HEK293 (cell line): ENCODE data around the gene CRYBG1.

ENCODE experiments used
- CTCF ChIA-PET: fragments of 350-600 bp; formaldehyde crosslinking; extraction: SDS; loops from one replicate; lab custom pipeline; 2021; ENCODE audit warnings: antibody characterized with exemption; lab: Yijun Ruan, JAX
- POLR2A ChIA-PET: fragments of 300-600 bp; formaldehyde crosslinking; extraction: SDS; loops from one replicate; lab custom pipeline; 2020; ENCODE audit warnings: antibody characterized with exemption, inconsistent platforms; lab: Yijun Ruan, JAX
- H3K27ac ChIP-seq: fragments of 200-500 bp; sonication (Bioruptor generic); 2 replicates; pipeline ENCODE4 v1.5.1; 2014; ENCODE audit warnings: low read depth, low read length, control low read depth, inconsistent platforms; ENCODE audit errors: extremely low read depth
- H3K36me3 ChIP-seq, 2 experiments: fragments of 200-500 bp in 1 of 2; sonication (Bioruptor generic) in 1 of 2; 1 replicate in 1 of 2; 2 replicates in 1 of 2; pipeline ENCODE4 v1.5.1; 2014 to 2017; ENCODE audit warnings: inconsistent platforms in 2 of 2, low read length in 2 of 2; ENCODE audit not compliant: control insufficient read depth in 2 of 2, insufficient read depth in 1 of 2
- H3K4me1 ChIP-seq: fragments of 200-500 bp; sonication (Bioruptor generic); 2 replicates; pipeline ENCODE4 v1.5.1; 2014; ENCODE audit warnings: mild to moderate bottlenecking, low read length, inconsistent platforms; ENCODE audit not compliant: control insufficient read depth, insufficient read depth
- H3K4me3 ChIP-seq: 2 replicates; pipeline ENCODE4 v1.5.1; 2011; ENCODE audit warnings: low read depth, mild to moderate bottlenecking, control low read depth, low read length, moderate library complexity
- H3K9me3 ChIP-seq: fragments of 200-500 bp; sonication (Bioruptor generic); 2 replicates; pipeline ENCODE4 v1.5.1; 2014; ENCODE audit warnings: low read depth, low read length, inconsistent platforms; ENCODE audit not compliant: control insufficient read depth, insufficient read depth
- GLIS2 ChIP-seq: fragments of 450-650 bp; formaldehyde crosslinking; IDR thresholded peaks from 2 replicates; pipeline ENCODE4 v1.5.1; 2016; ENCODE audit warnings: missing biosample characterization, missing genetic modification characterization
- PRDM1 ChIP-seq: fragments of 450-650 bp; formaldehyde crosslinking; IDR thresholded peaks from 2 replicates; pipeline ENCODE4; 2016; ENCODE audit warnings: missing biosample characterization, missing genetic modification characterization
- PRDM10 ChIP-seq: fragments of 450-650 bp; formaldehyde crosslinking; IDR thresholded peaks from 2 replicates; pipeline ENCODE4 v1.5.1; 2016; ENCODE audit warnings: missing biosample characterization, missing genetic modification characterization
- ZBTB48 ChIP-seq: fragments of 450-650 bp; formaldehyde crosslinking; IDR thresholded peaks from 2 replicates; pipeline ENCODE4 v1.5.1; 2016; ENCODE audit warnings: missing biosample characterization, missing genetic modification characterization
- ZNF112 ChIP-seq: fragments of 450-650 bp; formaldehyde crosslinking; IDR thresholded peaks from 2 replicates; pipeline ENCODE4 v1.5.0; 2017; ENCODE audit warnings: missing biosample characterization, missing genetic modification characterization
- ZNF114 ChIP-seq: fragments of 450-650 bp; formaldehyde crosslinking; IDR thresholded peaks from 2 replicates; pipeline ENCODE4 v1.5.0; 2017; ENCODE audit warnings: missing biosample characterization, missing genetic modification characterization
- ZNF148 ChIP-seq: fragments of 450-650 bp; formaldehyde crosslinking; IDR thresholded peaks from 2 replicates; pipeline ENCODE4 v1.5.0; 2017; ENCODE audit warnings: missing biosample characterization, missing genetic modification characterization, borderline replicate concordance
- ZNF24 ChIP-seq: fragments of 450-650 bp; formaldehyde crosslinking; IDR thresholded peaks from 2 replicates; pipeline ENCODE4 v1.5.1; 2016; ENCODE audit warnings: missing biosample characterization, missing genetic modification characterization
- ZNF274 ChIP-seq, 2 experiments: fragments of 200-500 bp in 1 of 2; fragments of 450-650 bp in 1 of 2; sonication (Bioruptor generic) in 1 of 2; formaldehyde crosslinking in 1 of 2; IDR thresholded peaks; 2 replicates each; pipeline versions ENCODE4 v1.5.1 to v1.6.1; 2014 to 2016; ENCODE audit warnings: borderline replicate concordance in 1 of 2, inconsistent platforms in 1 of 2, low read length in 1 of 2, missing biosample characterization in 1 of 2, missing genetic modification characterization in 1 of 2
- ZNF335 ChIP-seq: fragments of 450-650 bp; formaldehyde crosslinking; conservative IDR thresholded peaks from 2 replicates; pipeline ENCODE4 v1.5.1; 2016; ENCODE audit warnings: missing biosample characterization, missing genetic modification characterization
- ZNF366 ChIP-seq: fragments of 450-650 bp; formaldehyde crosslinking; conservative IDR thresholded peaks from 2 replicates; pipeline ENCODE4 v1.5.1; 2016; ENCODE audit warnings: missing biosample characterization, missing genetic modification characterization
- ZNF398 ChIP-seq: fragments of 450-650 bp; formaldehyde crosslinking; IDR thresholded peaks from 2 replicates; pipeline ENCODE4 v1.5.1; 2017; ENCODE audit warnings: missing biosample characterization, missing genetic modification characterization
- ZNF510 ChIP-seq: fragments of 450-650 bp; formaldehyde crosslinking; IDR thresholded peaks from 2 replicates; pipeline ENCODE4 v1.5.1; 2018; ENCODE audit warnings: mild to moderate bottlenecking, missing genetic modification characterization, missing biosample characterization; ENCODE audit not compliant: insufficient replicate concordance
- ZNF544 ChIP-seq: fragments of 450-650 bp; formaldehyde crosslinking; IDR thresholded peaks from 2 replicates; pipeline ENCODE4 v1.5.0; 2017; ENCODE audit warnings: missing biosample characterization, missing genetic modification characterization
- ZNF560 ChIP-seq: fragments of 450-650 bp; formaldehyde crosslinking; IDR thresholded peaks from 2 replicates; pipeline ENCODE4 v1.5.1; 2017; ENCODE audit warnings: missing biosample characterization, missing genetic modification characterization, borderline replicate concordance
- ZNF571 ChIP-seq: fragments of 450-650 bp; formaldehyde crosslinking; IDR thresholded peaks from 2 replicates; pipeline ENCODE4 v1.5.0; 2017; ENCODE audit warnings: missing biosample characterization, missing genetic modification characterization
- ZNF623 ChIP-seq: fragments of 450-650 bp; formaldehyde crosslinking; IDR thresholded peaks from 2 replicates; pipeline ENCODE4 v1.5.1; 2016; ENCODE audit warnings: missing biosample characterization, missing genetic modification characterization
- ZNF664 ChIP-seq: fragments of 450-650 bp; formaldehyde crosslinking; IDR thresholded peaks from 2 replicates; pipeline ENCODE4 v1.5.1; 2016; ENCODE audit warnings: missing biosample characterization, missing genetic modification characterization
- ZNF670 ChIP-seq: fragments of 450-650 bp; formaldehyde crosslinking; IDR thresholded peaks from 2 replicates; pipeline ENCODE4 v1.5.1; 2016; ENCODE audit warnings: missing biosample characterization, missing genetic modification characterization, low read depth
- TF ChIP-seq, protein P1 (sequence below): fragments of 450-650 bp; formaldehyde crosslinking; IDR thresholded peaks from 2 replicates; pipeline ENCODE4 v1.5.1; 2016; ENCODE audit warnings: missing biosample characterization, missing genetic modification characterization
- TF ChIP-seq, protein P2 (sequence below): fragments of 450-650 bp; formaldehyde crosslinking; IDR thresholded peaks from 2 replicates; pipeline ENCODE4 v1.5.1; 2017; ENCODE audit warnings: missing biosample characterization, mild to moderate bottlenecking, missing genetic modification characterization, moderate library complexity

CRYBG1 gene

GRCh38 chr6:106381881-106382280 lies 21.4 kb downstream of the CRYBG1 start (continued):
- TF ChIP-seq PRDM10 (tag by site-specific recombination) (no peak), ZNF670 (tag by site-specific recombination) (no peak), ZNF510 (tag by site-specific recombination) (no peak), PRDM1 (tag by site-specific recombination) (no peak), ZNF335 (no peak), ZNF24 (no peak)

DNA sequence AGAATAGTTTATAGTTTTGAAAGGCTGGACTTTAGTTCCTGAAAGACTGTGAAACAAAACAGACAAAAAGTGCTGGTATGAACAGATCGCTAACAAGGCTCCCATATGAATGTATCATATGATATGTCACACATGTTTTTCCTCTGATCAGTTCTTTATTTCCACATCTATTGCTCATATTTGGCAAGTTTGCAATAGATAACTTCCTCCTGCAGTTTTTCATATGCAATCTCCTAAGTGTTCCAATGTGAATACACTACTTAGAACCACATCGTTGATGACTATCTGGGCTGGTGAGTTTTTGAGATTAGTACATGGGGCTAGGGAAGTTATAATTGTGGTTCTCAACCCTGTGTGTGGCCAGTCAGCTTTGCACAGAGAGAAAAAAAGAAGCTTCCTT lies 23.1 kb downstream of the CRYBG1 start:
- no peaks in the 10 kb centered on the region for H3K36me3 ChIP-seq
- ChIA-PET POLR2A (no interaction called here), CTCF (interaction anchor here (2.3 kb wide), 1 partner anchor 44 kb away, joined by 5 read pairs; no protein-coding TSS in a partner anchor)
- H3K9me3 ChIP-seq = no peaks in the 10 kb centered on the region
- no peaks in the 10 kb centered on the region for H3K4me1 ChIP-seq
- no peak for TF ChIP-seq ZNF623 (tag by site-specific recombination)
- no peak for TF ChIP-seq ZNF114 (tag by site-specific recombination)
- TF ChIP-seq, protein P1, sequence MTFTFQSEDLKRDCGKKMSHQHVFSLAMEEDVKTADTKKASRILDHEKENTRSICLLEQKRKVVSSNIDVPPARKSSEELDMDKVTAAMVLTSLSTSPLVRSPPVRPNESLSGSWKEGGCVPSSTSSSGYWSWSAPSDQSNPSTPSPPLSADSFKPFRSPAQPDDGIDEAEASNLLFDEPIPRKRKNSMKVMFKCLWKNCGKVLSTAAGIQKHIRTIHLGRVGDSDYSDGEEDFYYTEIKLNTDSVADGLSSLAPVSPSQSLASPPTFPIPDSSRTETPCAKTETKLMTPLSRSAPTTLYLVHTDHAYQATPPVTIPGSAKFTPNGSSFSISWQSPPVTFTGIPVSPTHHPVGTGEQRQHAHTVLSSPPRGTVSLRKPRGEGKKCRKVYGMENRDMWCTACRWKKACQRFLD (tag by site-specific recombination) = no peak
- TF ChIP-seq ZNF398 (tag by site-specific recombination) = no peak
- TF ChIP-seq ZNF571 (tag by site-specific recombination) = no peak
- TF ChIP-seq ZNF112 (tag by site-specific recombination) = no peak
- TF ChIP-seq ZNF544 (tag by site-specific recombination) = no peak
- TF ChIP-seq, protein P2, sequence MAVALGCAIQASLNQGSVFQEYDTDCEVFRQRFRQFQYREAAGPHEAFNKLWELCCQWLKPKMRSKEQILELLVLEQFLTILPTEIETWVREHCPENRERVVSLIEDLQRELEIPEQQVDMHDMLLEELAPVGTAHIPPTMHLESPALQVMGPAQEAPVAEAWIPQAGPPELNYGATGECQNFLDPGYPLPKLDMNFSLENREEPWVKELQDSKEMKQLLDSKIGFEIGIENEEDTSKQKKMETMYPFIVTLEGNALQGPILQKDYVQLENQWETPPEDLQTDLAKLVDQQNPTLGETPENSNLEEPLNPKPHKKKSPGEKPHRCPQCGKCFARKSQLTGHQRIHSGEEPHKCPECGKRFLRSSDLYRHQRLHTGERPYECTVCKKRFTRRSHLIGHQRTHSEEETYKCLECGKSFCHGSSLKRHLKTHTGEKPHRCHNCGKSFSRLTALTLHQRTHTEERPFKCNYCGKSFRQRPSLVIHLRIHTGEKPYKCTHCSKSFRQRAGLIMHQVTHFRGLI = no peak
- no peak for TF ChIP-seq GLIS2 (tag by site-specific recombination)
- H3K27ac ChIP-seq = no peak overlapping the region
- H3K4me3 ChIP-seq = no peak overlapping the region

DNA sequence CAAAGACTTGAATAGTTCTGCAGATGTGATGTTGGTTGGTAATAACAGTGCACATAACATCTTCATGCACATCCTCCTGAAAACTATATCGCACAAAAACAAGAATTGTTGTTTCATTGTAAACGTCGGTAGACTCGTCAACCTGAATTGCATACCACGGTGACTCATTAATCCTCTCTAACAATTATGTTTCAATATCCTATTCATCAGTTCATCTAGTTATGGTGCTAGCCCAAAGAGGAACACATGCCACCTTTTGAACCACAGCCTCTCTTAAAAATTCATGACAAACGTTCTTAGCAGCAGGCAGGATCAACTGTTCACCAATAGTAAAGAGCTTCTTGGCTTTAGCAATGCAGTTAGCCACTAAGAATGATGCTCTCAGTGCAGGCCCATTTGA lies 25.0 kb downstream of the CRYBG1 start:
- H3K27ac ChIP-seq = no peak overlapping the region
- no peaks in the 10 kb centered on the region for H3K36me3 ChIP-seq
- no peaks in the 10 kb centered on the region for H3K9me3 ChIP-seq
- H3K4me1 ChIP-seq = no peaks in the 10 kb centered on the region
- no peak overlapping the region for H3K4me3 ChIP-seq
- TF ChIP-seq ZBTB48 (tag by site-specific recombination) (no peak), ZNF274 (IDR thresholded peaks at IDR 0.05; ENCODE audit: low read length) (no peak), ZNF274 (tag by site-specific recombination; IDR thresholded peaks at IDR 0.05; ENCODE audit: borderline replicate concordance) (no peak), ZNF366 (tag by site-specific recombination) (no peak), ZNF560 (no peak), ZNF664 (no peak), ZNF148 (tag by site-specific recombination) (no peak)
- TF ChIP-seq, all 188 proteins: peak for 0
- ChIA-PET CTCF (no interaction called here), POLR2A (no interaction called here)
